Naive thymus-derived CD4-positive, alpha-beta T cell (primary cell): ENCODE measurements around the gene CIAO2B. TPM values are rescaled to one million over a fixed set of nuclear protein-coding genes. Genes with fewer than 3 reads are reported as not detected.
A peak's percentile ranks its signal among the peaks of the same experiment; 100 is the strongest.

Source experiments
- ATAC-seq: fragments of 150-1000 bp; cut with Tn5 transposase; 2 replicates; pipeline ENCODE4 v1.10.0; 2021; ENCODE audit warnings: mild to moderate bottlenecking, moderate library complexity
- CTCF ChIA-PET: fragments of 350-600 bp; sonication (Branson Sonifier 250); formaldehyde crosslinking; loops from one replicate; lab custom pipeline; 2021; ENCODE audit warnings: antibody characterized with exemption; lab: Charles Lee
- POLR2A ChIA-PET: fragments of 350-600 bp; sonication (Branson Sonifier 250); formaldehyde crosslinking; loops from one replicate; lab custom pipeline; 2021; ENCODE audit warnings: antibody characterized with exemption, inconsistent platforms; lab: Charles Lee
- DNase-seq, 9 donors: peaks; one replicate each; pipeline versions ENCODE4 v3.0.0 to v3.0.0-alpha.2; 2020 to 2022; ENCODE audit warnings: mixed read lengths in 1 of 9
- H3K27ac ChIP-seq: one replicate; pipeline ENCODE4 v1.7.0; 2013; ENCODE audit warnings: mild to moderate bottlenecking, low read depth, low read length, moderate library complexity
- H3K27me3 ChIP-seq, 2 donors: one replicate each; pipeline ENCODE4 v1.7.0; 2013; ENCODE audit warnings: low read length in 2 of 2, mild to moderate bottlenecking in 2 of 2, moderate library complexity in 2 of 2; ENCODE audit not compliant: control insufficient read depth in 2 of 2, insufficient read depth in 2 of 2
- H3K36me3 ChIP-seq, 3 experiments: 1 replicate in 2 of 3; 2 replicates in 1 of 3; pipeline ENCODE4 v1.7.0; 2013; ENCODE audit warnings: low read length in 3 of 3, mild to moderate bottlenecking in 3 of 3, moderate library complexity in 1 of 3; ENCODE audit not compliant: insufficient read depth in 3 of 3, control insufficient read depth in 2 of 3
- H3K4me1 ChIP-seq, 2 donors: one replicate each; pipeline ENCODE4 v1.7.0; 2013; ENCODE audit warnings: low read length in 2 of 2, mild to moderate bottlenecking in 2 of 2, moderate library complexity in 1 of 2; ENCODE audit not compliant: control insufficient read depth in 2 of 2, insufficient read depth in 2 of 2
- H3K4me3 ChIP-seq: 2 replicates; pipeline ENCODE4 v1.7.0; 2013; ENCODE audit warnings: mild to moderate bottlenecking, low read length
- H3K9me3 ChIP-seq, 3 experiments: 1 replicate in 2 of 3; 2 replicates in 1 of 3; pipeline ENCODE4 v1.7.0; 2013; ENCODE audit warnings: low read length in 3 of 3; ENCODE audit not compliant: control insufficient read depth in 2 of 3
- H3K27ac Mint-ChIP-seq, 9 donors: one replicate each; pipeline ENCODE4 v1.8.0; 2020 to 2022; ENCODE audit warnings: mixed read lengths in 9 of 9, mild to moderate bottlenecking in 8 of 9, moderate library complexity in 5 of 9, inconsistent platforms in 2 of 9
- H3K27me3 Mint-ChIP-seq, 5 donors: one replicate each; pipeline ENCODE4 v1.8.0; 2021 to 2022; ENCODE audit warnings: mixed read lengths in 5 of 5, mild to moderate bottlenecking in 1 of 5
- H3K36me3 Mint-ChIP-seq, 5 donors: one replicate each; pipeline ENCODE4 v1.8.0; 2020 to 2022; ENCODE audit warnings: mixed read lengths in 5 of 5, mild to moderate bottlenecking in 3 of 5, inconsistent platforms in 1 of 5
- H3K4me1 Mint-ChIP-seq, 7 donors: one replicate each; pipeline ENCODE4 v1.8.0; 2020 to 2022; ENCODE audit warnings: mixed read lengths in 7 of 7, mild to moderate bottlenecking in 3 of 7, inconsistent platforms in 1 of 7
- H3K4me3 Mint-ChIP-seq, 10 donors: one replicate each; pipeline ENCODE4 v1.8.0; 2020 to 2022; ENCODE audit warnings: mild to moderate bottlenecking in 10 of 10, mixed read lengths in 10 of 10, moderate library complexity in 6 of 10, inconsistent platforms in 2 of 10
- H3K9me3 Mint-ChIP-seq, 11 donors: one replicate each; pipeline ENCODE4 v1.8.0; 2020 to 2022; ENCODE audit warnings: mixed read lengths in 11 of 11, mild to moderate bottlenecking in 4 of 11, inconsistent platforms in 1 of 11, moderate library complexity in 1 of 11
- intact Hi-C, 2 donors: fragments of 100-400 bp; cut with micrococcal nuclease; formaldehyde crosslinking; loops; one replicate each; pipeline ENCODE4 v1.15.1; 2023
- polyA plus RNA-seq, 2 donors: library from polyadenylated mRNA; unstranded; fragments of 300-500 nt; fragmentation: Illumina TruSeq; gene quantifications; one replicate each; pipeline ENCODE4 v1.2.3, GENCODE V29; 2021
- total RNA-seq, 6 experiments: library from RNA in 5 of 6; stranded (reverse) in 5 of 6; gene quantifications; 1 replicate in 5 of 6; 2 replicates in 1 of 6; pipeline ENCODE4 v1.2.3 and lab custom pipeline; 2021 to 2026

CIAO2B gene
- total and polyA plus RNA-seq, 7 experiments from 2014 or later: 47.0 to 116 (median 61.6) TPM

DNA sequence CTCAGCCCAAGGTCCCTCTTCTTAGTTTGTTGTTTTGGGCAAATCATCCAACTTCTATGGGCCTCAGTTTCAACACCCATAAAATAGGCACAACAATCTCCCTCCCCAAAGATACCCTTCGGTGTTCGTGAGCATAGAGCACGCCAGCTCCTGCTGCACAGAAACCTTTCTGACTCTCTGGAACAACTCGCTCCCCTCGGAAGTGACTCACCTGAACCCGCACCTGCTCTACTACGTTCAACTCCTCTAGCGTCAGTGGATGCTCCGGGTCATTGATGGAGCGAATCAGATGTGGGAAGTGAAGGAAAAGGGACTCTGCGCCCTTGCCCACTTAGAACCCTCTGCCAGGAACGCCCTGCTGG, 445 bp downstream of the CIAO2B start:
- CTCF ChIA-PET: interaction anchor here (0.9 kb wide), 1 partner anchor 14 kb away, joined by 3 read pairs; no protein-coding TSS in a partner anchor
- peaks cover 0 to 8% (median 0%) of the 10 kb centered on the region in 11 donors for H3K9me3 Mint-ChIP-seq
- peak overlapping the region; percentile 91 to 99 (median 98) for H3K4me3 Mint-ChIP-seq

DNA sequence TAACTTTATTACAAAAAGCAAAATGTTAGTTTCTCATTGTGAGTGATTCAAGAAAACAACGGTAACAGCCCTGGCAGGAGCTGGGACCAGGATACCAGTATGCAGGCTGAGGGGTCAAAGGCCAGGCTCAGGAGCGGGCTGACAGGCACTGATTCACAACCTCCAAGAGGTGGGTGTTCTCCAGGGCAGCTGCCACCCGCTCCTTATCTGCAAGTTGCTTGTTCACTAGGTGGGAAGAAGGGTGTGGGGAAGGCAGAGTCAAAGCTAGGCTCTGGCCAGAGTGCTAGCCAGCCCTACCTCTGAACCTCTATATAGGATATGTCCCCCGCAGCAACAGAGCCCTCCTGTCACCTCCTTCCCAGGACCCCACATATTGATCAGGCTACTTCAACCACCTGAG, 2.1 kb downstream of the CIAO2B start:
- DNase-seq (no peak), ATAC-seq (no peak)
- peaks cover 24 to 35% of the 10 kb centered on the region in 2 donors for H3K4me1 ChIP-seq
- H3K4me3 ChIP-seq: no peak overlapping the region
- H3K27ac ChIP-seq: peak overlapping the region; percentile 97
- H3K9me3 ChIP-seq: no peaks in the 10 kb centered on the region
- Mint-ChIP-seq H3K27me3 (peaks cover 0 to under 1% (median 0%) of the 10 kb centered on the region in 5 donors), H3K27ac (peak overlapping the region; percentile 59 to 99 (median 98)), H3K9me3 (peaks cover 0 to 8% (median 0%) of the 10 kb centered on the region in 11 donors), H3K36me3 (peaks cover 0 to 18% (median 6%) of the 10 kb centered on the region in 5 donors), H3K4me3 (peak overlapping the region; percentile 29 to 99 (median 98)), H3K4me1 (peaks cover 35 to 61% (median 47%) of the 10 kb centered on the region in 7 donors)
- intact Hi-C loops: loop anchor here (5.0 to 10.0 kb wide), 3 partner anchors 50 to 1913 kb away; partner anchors contain the start of genes PDP2 (in 2 of the 2), DYNC1LI2 (in 1 of the 2) and TANGO6 (in 1 of the 2)
- POLR2A ChIA-PET: interaction anchor here (1.2 kb wide), 1 partner anchor 14 kb away, joined by 3 read pairs; no protein-coding TSS in a partner anchor
- H3K36me3 ChIP-seq: peaks cover 0 to 25% (median 0%) of the 10 kb centered on the region in 3 experiments
- CTCF ChIA-PET: interaction anchor here (0.7 kb wide), 1 partner anchor 75 kb away, joined by 3 read pairs; no protein-coding TSS in a partner anchor
- no peaks in the 10 kb centered on the region for H3K27me3 ChIP-seq

More for the DNA sequence above, 445 bp downstream of the CIAO2B start:
- no peaks in the 10 kb centered on the region for H3K27me3 ChIP-seq
- ATAC-seq: no peak
- H3K27ac ChIP-seq: peak overlapping the region; percentile 97
- intact Hi-C loops: loop anchor here (1.0 to 10.0 kb wide), 10 partner anchors 14 to 1911 kb away; partner anchors contain the start of genes PDP2 (in 2 of the 2), ATP6V0D1 (in 1 of the 2), CKLF (in 1 of the 2) and DYNC1LI2 (in 1 of the 2)
- H3K9me3 ChIP-seq: no peaks in the 10 kb centered on the region
- DNase-seq: no peak
- peak overlapping the region; percentile 96 to 99 (median 98) for H3K27ac Mint-ChIP-seq
- peaks cover 0 to 22% (median 6%) of the 10 kb centered on the region in 5 donors for H3K36me3 Mint-ChIP-seq
- H3K4me3 ChIP-seq: peak overlapping the region; percentile 96
- H3K4me1 ChIP-seq: peaks cover 24 to 35% of the 10 kb centered on the region in 2 donors
- H3K36me3 ChIP-seq: peaks cover 0 to 27% (median 0%) of the 10 kb centered on the region in 3 experiments
- no peaks in the 10 kb centered on the region for H3K27me3 Mint-ChIP-seq
- peaks cover 38 to 63% (median 58%) of the 10 kb centered on the region in 7 donors for H3K4me1 Mint-ChIP-seq
- POLR2A ChIA-PET: interaction anchor here (0.8 to 2.4 kb wide), 5 partner anchors 36 to 294 kb away, joined by 3 to 7 read pairs (median 3); partner anchors contain the start of gene NAE1

DNA sequence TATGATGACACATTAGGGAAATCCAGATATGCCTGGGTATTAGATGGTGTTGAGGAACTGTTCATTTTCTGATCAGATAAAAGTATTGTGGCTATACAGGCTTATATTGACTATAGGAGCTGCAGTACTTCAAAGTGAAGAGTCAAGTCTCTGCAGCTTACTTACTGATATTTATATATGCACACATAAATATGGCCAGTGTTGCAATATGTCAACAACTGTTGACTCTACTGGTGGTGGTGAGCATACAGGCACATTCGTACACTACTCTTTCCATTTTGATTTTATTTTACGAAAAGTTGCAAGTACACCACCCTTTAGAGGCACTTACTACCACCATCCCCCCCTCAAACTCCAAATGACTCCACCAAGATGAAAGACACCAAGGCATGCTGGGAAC, 2.5 kb downstream of the CIAO2B start:
- peaks cover 0 to 8% (median 0%) of the 10 kb centered on the region in 11 donors for H3K9me3 Mint-ChIP-seq
- Histone ChIP-seq H3K4me1 (peaks cover 24 to 35% of the 10 kb centered on the region in 2 donors), H3K9me3 (no peaks in the 10 kb centered on the region), H3K27ac (no peak overlapping the region), H3K27me3 (no peaks in the 10 kb centered on the region), H3K4me3 (no peak overlapping the region), H3K36me3 (peaks cover 0 to 25% (median 0%) of the 10 kb centered on the region in 3 experiments)
- POLR2A ChIA-PET: interaction anchor here (0.7 to 1.2 kb wide), 2 partner anchors 14 to 96 kb away, joined by 3 to 5 read pairs; no protein-coding TSS in a partner anchor
- H3K4me3 Mint-ChIP-seq: peak overlapping the region in 7 of 10 donors; percentile 29 to 98 (median 68)
- peak overlapping the region in 7 of 9 donors; percentile 52 to 99 (median 97) for H3K27ac Mint-ChIP-seq
- DNase-seq (no peak), ATAC-seq (no peak)
- CTCF ChIA-PET: no interaction called here
- H3K4me1 Mint-ChIP-seq: peaks cover 34 to 60% (median 43%) of the 10 kb centered on the region in 7 donors
- H3K27me3 Mint-ChIP-seq: peaks cover 0 to 4% (median 0%) of the 10 kb centered on the region in 5 donors
- peaks cover 0 to 17% (median 6%) of the 10 kb centered on the region in 5 donors for H3K36me3 Mint-ChIP-seq
- intact Hi-C loops: loop anchor here (5.0 to 10.0 kb wide), 3 partner anchors 49 to 1913 kb away; partner anchors contain the start of genes PDP2 (in 2 of the 2), DYNC1LI2 (in 1 of the 2) and TANGO6 (in 1 of the 2)

DNA sequence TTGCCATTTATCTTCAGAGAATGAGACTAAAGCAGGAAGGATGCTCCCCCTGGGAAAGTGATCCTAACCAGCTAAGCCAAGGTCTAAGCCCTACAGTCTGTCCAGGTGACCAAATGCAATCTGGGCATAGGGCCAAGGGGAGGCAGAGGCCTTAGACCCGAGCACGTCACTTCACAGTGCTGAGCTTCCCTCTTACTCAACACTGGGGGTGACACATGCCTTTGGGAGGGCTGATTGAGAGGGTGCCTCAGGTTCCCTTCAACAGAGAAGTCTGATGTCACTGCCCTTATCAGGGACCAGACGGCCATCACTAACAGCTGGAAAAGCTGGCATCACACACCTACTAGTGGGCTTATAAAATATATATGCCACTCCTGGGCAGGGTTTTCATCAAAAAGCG, 4.0 kb downstream of the CIAO2B start:
- no peak overlapping the region for H3K4me3 ChIP-seq
- H3K36me3 ChIP-seq: peaks cover 0 to 25% (median 0%) of the 10 kb centered on the region in 3 experiments
- CTCF ChIA-PET: interaction anchor here (0.8 kb wide), 1 partner anchor 37 kb away, joined by 3 read pairs; no protein-coding TSS in a partner anchor
- peak overlapping the region in 2 of 9 donors; percentile 10 to 28 for H3K27ac Mint-ChIP-seq
- H3K4me1 Mint-ChIP-seq: peaks cover 25 to 48% (median 36%) of the 10 kb centered on the region in 7 donors
- H3K4me1 ChIP-seq: peaks cover 13 to 24% of the 10 kb centered on the region in 2 donors
- no peak overlapping the region for H3K4me3 Mint-ChIP-seq
- H3K27me3 Mint-ChIP-seq: peaks cover 4 to 18% (median 7%) of the 10 kb centered on the region in 5 donors
- peaks cover 0 to 7% of the 10 kb centered on the region in 2 donors for H3K27me3 ChIP-seq
- no peak overlapping the region for H3K27ac ChIP-seq
- peaks cover 0 to 8% (median 0%) of the 10 kb centered on the region in 11 donors for H3K9me3 Mint-ChIP-seq
- no peak for ATAC-seq
- no peak for DNase-seq
- POLR2A ChIA-PET: interaction anchor here (0.6 kb wide), 1 partner anchor 16 kb away, joined by 3 read pairs; no protein-coding TSS in a partner anchor
- intact Hi-C loops: loop anchor here (5.0 to 10.0 kb wide), 3 partner anchors 48 to 1915 kb away; partner anchors contain the start of genes PDP2 (in 2 of the 2), DYNC1LI2 (in 1 of the 2) and TANGO6 (in 1 of the 2)
- H3K9me3 ChIP-seq: no peaks in the 10 kb centered on the region
- peaks cover 0 to 15% (median 6%) of the 10 kb centered on the region in 5 donors for H3K36me3 Mint-ChIP-seq

DNA sequence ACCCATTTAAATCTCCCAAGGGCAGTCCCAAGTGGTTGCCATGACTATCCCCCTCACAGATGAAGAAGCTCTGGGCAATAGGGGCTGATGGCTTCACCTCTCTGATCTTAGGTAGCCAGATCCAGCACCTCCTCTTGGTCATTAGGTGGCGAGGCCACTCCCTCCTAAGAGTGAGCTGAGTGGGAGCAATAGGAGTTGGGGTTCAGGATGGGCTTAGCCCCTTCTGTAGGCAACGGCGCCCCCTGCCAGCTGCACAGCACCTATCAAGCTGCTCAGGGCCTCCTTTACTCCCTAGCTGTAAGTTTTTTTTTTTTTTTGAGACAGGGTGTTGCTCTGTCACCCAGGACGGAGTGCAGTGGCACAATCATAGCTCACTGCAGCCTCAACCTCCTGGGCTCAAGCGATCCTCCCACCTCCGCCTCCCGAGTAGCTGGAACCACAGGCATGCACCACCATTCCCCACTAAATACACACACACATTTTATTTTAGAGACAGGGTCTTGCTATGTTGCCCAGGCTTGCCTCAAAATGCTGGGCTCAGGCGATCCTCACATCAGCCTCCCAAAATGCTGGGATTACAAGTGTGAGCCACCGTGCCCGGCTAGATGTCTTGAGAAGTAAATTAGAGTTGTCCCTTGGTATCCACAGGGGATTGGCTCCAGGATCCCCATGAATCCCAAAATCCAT, 5.4 kb downstream of the CIAO2B start:
- POLR2A ChIA-PET: no interaction called here
- peaks cover 0 to 2% (median 0%) of the 10 kb centered on the region in 11 donors for H3K9me3 Mint-ChIP-seq
- Histone ChIP-seq H3K4me3 (no peak overlapping the region), H3K9me3 (no peaks in the 10 kb centered on the region), H3K4me1 (peaks cover 12 to 21% of the 10 kb centered on the region in 2 donors), H3K27me3 (peaks cover 0 to 12% of the 10 kb centered on the region in 2 donors), H3K27ac (no peak overlapping the region), H3K36me3 (peaks cover 0 to 16% (median 0%) of the 10 kb centered on the region in 3 experiments)
- H3K4me1 Mint-ChIP-seq: peaks cover 19 to 43% (median 28%) of the 10 kb centered on the region in 7 donors
- intact Hi-C loops: loop anchor here in 1 of 2 donors (5.0 kb wide), 1 partner anchor 97 kb away; the partner anchor contains the start of gene NAE1
- H3K27me3 Mint-ChIP-seq: peaks cover 6 to 26% (median 11%) of the 10 kb centered on the region in 5 donors
- H3K4me3 Mint-ChIP-seq: no peak overlapping the region
- no peak for ATAC-seq
- DNase-seq: peak in 1 of 9 donors; percentile 54
- CTCF ChIA-PET: interaction anchor here (0.6 to 0.8 kb wide), 4 partner anchors 49 to 335 kb away, joined by 3 read pairs; partner anchors contain the start of gene PDP2
- peaks cover 0 to 14% (median 3%) of the 10 kb centered on the region in 5 donors for H3K36me3 Mint-ChIP-seq
- peak overlapping the region in 1 of 9 donors; percentile 55 for H3K27ac Mint-ChIP-seq
